HepG2 (cell line): ENCODE data around the gene MED25. TPM values are rescaled to one million over a fixed set of nuclear protein-coding genes. Genes with fewer than 3 reads are reported as not detected.
A peak's percentile ranks its signal among the peaks of the same experiment; 100 is the strongest.

Experiments used
- GATA4 ChIP-seq: sonication (generic); IDR thresholded peaks from 2 replicates; pipeline ENCODE4 v1.6.1; 2016; ENCODE audit warnings: antibody characterized with exemption, low read depth, borderline replicate concordance
- GFI1 ChIP-seq: sonication (generic); formaldehyde crosslinking; IDR thresholded peaks from 2 replicates; pipeline ENCODE4 v1.5.0; 2020; ENCODE audit warnings: missing genetic modification reagents, mild to moderate bottlenecking, borderline replicate concordance
- HDAC2 ChIP-seq: sonication (generic); formaldehyde crosslinking; IDR thresholded peaks from 2 replicates; pipeline ENCODE4 v1.4.0; 2020; ENCODE audit warnings: missing genetic modification reagents
- KDM2A ChIP-seq: sonication (generic); formaldehyde crosslinking; IDR thresholded peaks from 2 replicates; pipeline ENCODE4 v1.4.0; 2020; ENCODE audit warnings: low read depth, missing genetic modification reagents, borderline replicate concordance
- SRY ChIP-seq: sonication (generic); formaldehyde crosslinking; IDR thresholded peaks from 2 replicates; pipeline ENCODE4 v1.8.0; 2022; ENCODE audit warnings: mild to moderate bottlenecking, missing genetic modification reagents
- TCF12 ChIP-seq, 2 experiments: fragments of 450-650 bp in 1 of 2; sonication (generic) in 1 of 2; formaldehyde crosslinking in 1 of 2; IDR thresholded peaks; 2 replicates each; pipeline versions ENCODE4 v1.6.1 to v1.8.0; 2017 to 2022; ENCODE audit warnings: antibody characterized with exemption in 1 of 2, mild to moderate bottlenecking in 1 of 2, missing genetic modification reagents in 1 of 2, moderate library complexity in 1 of 2
- TEAD2 ChIP-seq: sonication (generic); formaldehyde crosslinking; IDR thresholded peaks from 2 replicates; pipeline ENCODE4 v1.9.0; 2021; ENCODE audit warnings: missing genetic modification reagents
- YEATS2 ChIP-seq: sonication (generic); formaldehyde crosslinking; IDR thresholded peaks from 2 replicates; pipeline ENCODE4 v1.4.0; 2020; ENCODE audit warnings: missing genetic modification reagents, borderline replicate concordance
- ZBTB34 ChIP-seq: sonication (generic); formaldehyde crosslinking; IDR thresholded peaks from 2 replicates; pipeline ENCODE4 v1.8.0; 2022; ENCODE audit warnings: mild to moderate bottlenecking, missing genetic modification reagents
- ZNF280D ChIP-seq: sonication (generic); formaldehyde crosslinking; IDR thresholded peaks from 2 replicates; pipeline ENCODE4 v1.5.1; 2020; ENCODE audit warnings: mild to moderate bottlenecking, missing genetic modification reagents
- ZNF282 ChIP-seq: fragments of 450-650 bp; IDR thresholded peaks from 2 replicates; pipeline ENCODE4 v1.6.1; 2018; ENCODE audit not compliant: partially characterized antibody
- ZNF574 ChIP-seq: sonication (generic); formaldehyde crosslinking; IDR thresholded peaks from 2 replicates; pipeline ENCODE4 v1.4.0; 2020; ENCODE audit warnings: missing genetic modification reagents
- ZNF598 ChIP-seq: sonication (generic); formaldehyde crosslinking; IDR thresholded peaks from 2 replicates; pipeline ENCODE4 v1.5.1; 2020; ENCODE audit warnings: mild to moderate bottlenecking, missing genetic modification reagents, borderline replicate concordance
- ZNF646 ChIP-seq: sonication (generic); formaldehyde crosslinking; IDR thresholded peaks from 2 replicates; pipeline ENCODE4 v1.9.0; 2021; ENCODE audit warnings: mild to moderate bottlenecking, missing genetic modification reagents
- polyA plus RNA-seq, 8 experiments: library from polyadenylated mRNA; depleted of rRNA in 3 of 8; stranded (reverse) in 7 of 8; unstranded in 1 of 8; fragments of >200 nt; fragmentation: Illumina TruSeq in 4 of 8; extraction: Trizol in 4 of 8; gene quantifications; 2 replicates each; pipeline versions ENCODE4 v1.2.1 to v1.2.3, GENCODE V29; 2011 to 2016; ENCODE audit warnings: low read depth in 4 of 8, missing spikeins in 1 of 8, mixed read lengths in 1 of 8; ENCODE audit not compliant: insufficient read depth in 1 of 8
- total RNA-seq, 5 experiments: library from RNA; depleted of rRNA; stranded (reverse); fragments of >200 nt; fragmentation: Illumina TruSeq; extraction: Trizol; gene quantifications; 2 replicates each; pipeline ENCODE4 v1.2.3, GENCODE V29; 2016; ENCODE audit warnings: low read depth in 1 of 5

MED25 gene
- total and polyA plus RNA-seq, 2 of the 13 experiments (the other 11 are each of a cell fraction or from before 2014, with no cell fraction given) = 11.1 to 15.1 TPM

GRCh38 chr19:49876422-49877019 is 58.4 kb downstream of the MED25 start (continued):
- TF ChIP-seq ZNF280D (CRISPR knock-in tag) (no peak), SRY (CRISPR knock-in tag) (0 out of 2 replicates have a peak, but pooled peaks have one; percentile 39), GATA4 (no peak), ZNF646 (CRISPR knock-in tag) (no peak), KDM2A (CRISPR knock-in tag) (peak; percentile 94), TEAD2 (CRISPR knock-in tag) (no peak), ZNF574 (CRISPR knock-in tag) (peak; percentile 88), TCF12 (IDR thresholded peaks at IDR 0.05) (no peak), TCF12 (CRISPR knock-in tag; IDR thresholded peaks at IDR 0.05) (no peak), ZNF598 (0 out of 2 replicates have a peak, but pooled peaks have one; percentile 53), GFI1 (CRISPR knock-in tag) (peak; percentile 56; the same call in 1 of the 2 replicates), YEATS2 (CRISPR knock-in tag) (peak; percentile 70; the same call in 1 of the 2 replicates), ZNF282 (no peak), ZBTB34 (CRISPR knock-in tag) (peak; percentile 37; the same call in 1 of the 2 replicates), HDAC2 (CRISPR knock-in tag) (peak; percentile 12; the same call in 1 of the 2 replicates)
